Activated CD8-positive, alpha-beta memory T cell treated with anti-CD3 and anti-CD28 coated beads for 4 hours (primary cell): ENCODE results near the gene TASOR.
A peak's percentile ranks its signal among the peaks of the same experiment; 100 is the strongest.
"Not testable (repeated sequence)": the region's sequence is repeated elsewhere in the genome, so short reads cannot be mapped to it uniquely, and the experiment has no call there.

Source experiments
- DNase-seq, 2 donors: peaks; one replicate each; pipeline ENCODE4 v3.0.0-alpha.2; 2020; ENCODE audit warnings: low read depth in 2 of 2

Gene TASOR, protein sequence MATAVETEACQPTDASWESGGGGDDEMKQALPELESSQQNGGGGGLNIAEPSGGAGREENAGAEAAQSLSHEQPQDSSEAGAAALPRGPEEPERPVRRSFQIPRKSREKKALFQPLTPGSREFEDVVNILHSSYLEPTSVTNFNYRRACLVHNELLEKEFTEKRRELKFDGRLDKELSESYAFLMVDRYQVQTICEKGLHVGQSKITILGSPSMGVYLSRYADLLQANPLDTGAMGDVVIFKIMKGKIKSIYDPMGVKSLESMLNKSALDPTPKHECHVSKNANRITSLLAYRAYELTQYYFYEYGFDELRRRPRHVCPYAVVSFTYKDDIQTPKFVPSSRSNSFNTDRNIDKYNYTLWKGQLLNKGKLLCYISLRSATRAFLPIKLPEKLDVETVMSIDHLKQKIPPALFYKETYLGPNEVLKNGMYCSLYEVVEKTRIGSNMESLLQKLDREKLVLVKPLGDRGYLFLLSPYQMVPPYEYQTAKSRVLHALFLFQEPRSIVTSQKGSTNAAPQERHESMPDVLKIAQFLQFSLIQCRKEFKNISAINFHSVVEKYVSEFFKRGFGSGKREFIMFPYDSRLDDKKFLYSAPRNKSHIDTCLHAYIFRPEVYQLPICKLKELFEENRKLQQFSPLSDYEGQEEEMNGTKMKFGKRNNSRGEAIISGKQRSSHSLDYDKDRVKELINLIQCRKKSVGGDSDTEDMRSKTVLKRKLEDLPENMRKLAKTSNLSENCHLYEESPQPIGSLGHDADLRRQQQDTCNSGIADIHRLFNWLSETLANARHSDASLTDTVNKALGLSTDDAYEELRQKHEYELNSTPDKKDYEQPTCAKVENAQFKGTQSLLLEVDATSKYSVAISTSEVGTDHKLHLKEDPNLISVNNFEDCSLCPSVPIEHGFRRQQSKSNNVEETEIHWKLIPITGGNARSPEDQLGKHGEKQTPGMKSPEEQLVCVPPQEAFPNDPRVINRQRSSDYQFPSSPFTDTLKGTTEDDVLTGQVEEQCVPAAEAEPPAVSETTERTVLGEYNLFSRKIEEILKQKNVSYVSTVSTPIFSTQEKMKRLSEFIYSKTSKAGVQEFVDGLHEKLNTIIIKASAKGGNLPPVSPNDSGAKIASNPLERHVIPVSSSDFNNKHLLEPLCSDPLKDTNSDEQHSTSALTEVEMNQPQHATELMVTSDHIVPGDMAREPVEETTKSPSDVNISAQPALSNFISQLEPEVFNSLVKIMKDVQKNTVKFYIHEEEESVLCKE (N-terminal part only)

DNA sequence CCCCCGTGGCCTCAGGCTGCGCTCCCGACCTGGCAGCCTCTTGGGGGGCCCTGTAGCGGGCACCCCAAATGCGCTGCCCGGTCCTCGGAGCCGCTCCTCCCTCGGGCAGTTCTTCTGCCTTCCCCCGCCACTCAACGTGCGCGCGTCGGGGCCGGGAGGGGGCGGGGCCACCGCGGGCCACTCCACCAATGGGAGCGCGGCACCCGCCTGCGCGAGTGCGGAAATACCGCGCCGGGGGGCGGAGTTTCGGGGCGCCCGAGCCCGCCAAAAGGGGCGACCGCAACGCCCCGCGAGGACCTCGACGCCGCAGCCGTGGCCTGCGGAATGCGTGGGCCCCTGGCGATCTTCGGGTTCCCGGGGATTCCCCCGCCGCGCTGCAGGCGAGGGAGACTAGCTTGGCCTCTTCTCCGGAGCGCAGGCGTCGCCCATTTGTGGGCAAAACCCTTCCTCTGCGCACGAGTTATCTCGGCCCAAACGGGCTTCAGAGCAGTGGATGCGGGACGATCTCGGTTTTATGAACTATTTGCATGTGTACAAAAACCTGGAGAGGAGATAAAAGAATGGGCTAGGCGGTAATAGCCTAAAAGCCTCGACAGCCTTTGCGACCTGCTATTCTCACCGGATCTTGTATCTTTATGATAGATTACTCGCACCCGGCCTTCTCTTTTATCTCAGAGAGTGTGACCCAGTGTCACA, at the start of gene TASOR:
Gene TASOR, minus strand, starts transcription at position 144 of the 696 bp plus-strand sequence. CDS start 259 bp downstream, outside the sequence.
- DNase-seq, result peak; percentile 75

DNA sequence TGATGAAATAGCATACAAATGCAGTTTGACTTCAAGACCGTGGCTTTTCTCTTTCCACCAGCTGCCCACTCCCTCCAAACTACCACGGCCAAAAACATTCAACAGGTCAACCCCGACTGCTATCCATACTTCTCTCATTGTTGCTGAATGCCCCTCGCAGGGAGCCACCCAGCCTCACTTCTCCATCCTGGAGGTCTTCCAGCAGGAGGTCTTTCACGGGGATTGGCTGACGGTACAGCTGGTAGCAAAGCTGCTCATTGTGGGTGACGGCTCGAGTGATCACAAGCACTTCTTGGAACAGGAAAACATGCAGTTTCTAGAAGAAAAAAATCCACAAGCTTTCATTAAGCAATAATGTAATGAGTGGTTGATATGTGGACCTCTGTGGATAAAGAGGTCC, 49.0 kb upstream of the TASOR start:
- DNase-seq, result no peak

DNA sequence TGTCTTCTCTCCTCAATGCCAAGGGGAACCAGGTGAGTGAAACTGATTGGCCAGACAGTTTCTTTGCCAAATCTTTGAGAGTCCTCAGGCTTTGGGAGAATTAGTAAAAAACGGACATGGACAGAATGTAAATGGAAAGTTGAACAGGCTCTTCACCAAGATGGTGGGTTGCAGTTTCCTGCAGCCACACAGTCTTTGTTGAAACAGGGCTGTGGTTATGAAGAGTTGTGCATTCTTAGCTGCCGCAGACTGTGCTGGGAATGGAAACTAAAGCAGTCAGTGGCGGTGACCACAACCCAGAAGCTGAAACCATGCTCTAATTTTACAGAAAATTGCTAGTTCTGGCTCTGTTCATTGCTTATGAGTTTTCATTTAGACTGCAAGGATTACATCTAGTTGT, 42.1 kb upstream of the TASOR start:
- peak; percentile 38 to 40 for DNase-seq

DNA sequence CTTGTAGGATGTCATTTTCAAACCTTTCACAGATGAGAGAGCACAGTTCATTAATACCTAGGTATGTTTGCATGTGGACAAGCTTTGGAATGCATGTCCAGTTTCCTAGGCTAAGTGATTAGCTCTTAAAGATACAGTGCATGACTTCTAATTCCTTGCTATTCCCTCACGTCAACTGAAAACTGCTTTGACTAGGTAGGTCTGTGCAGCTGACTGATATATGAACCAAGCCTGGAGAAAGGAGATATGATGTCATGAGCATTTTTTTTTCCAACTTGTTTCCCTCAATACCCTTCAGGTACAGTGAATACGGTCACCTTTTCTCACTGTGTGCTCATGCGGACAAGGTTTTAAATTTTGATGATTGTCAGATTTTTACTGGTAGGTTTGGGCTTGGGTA, 41.6 kb upstream of the TASOR start:
- DNase-seq, result no peak

DNA sequence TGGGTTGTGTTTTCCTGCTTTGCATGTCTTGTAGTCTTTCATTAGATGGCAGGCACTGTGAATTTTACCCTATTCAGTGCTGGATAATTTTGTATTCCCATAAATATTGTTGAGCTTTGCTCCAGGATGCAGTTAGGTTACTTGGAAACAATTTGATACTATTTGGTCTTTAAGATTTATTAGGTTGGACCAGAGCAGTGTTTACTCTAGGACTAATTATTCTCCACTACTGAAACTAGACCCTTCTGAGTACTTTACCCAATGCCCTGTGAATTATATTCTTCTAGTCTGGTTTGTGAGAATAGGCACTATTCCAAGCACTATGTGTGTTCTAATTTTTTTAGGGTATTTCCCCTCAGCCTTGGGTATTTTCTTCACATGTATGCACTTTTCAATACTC, 37.8 kb upstream of the TASOR start:
- no peak for DNase-seq

DNA sequence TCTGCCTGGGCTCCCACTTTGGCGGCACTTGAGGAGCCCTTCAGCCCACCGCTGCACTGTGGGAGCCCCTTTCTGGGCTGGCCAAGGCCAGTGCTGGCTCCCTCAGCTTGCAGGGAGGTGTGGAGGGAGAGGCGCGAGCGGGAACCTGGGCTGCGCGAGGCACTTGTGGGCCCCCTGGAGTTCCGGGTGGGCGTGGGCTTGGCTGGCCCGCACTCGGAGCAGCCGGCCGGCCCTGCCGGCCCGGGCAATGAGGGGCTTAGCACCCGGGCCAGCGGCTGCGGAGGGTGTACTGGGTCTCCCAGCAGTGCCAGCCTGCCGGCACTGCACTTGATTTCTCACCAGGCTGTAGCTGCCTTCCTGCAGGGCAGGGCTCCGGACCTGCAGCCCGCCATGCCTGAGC, 35.7 kb upstream of the TASOR start:
- not testable (repeated sequence) for DNase-seq

DNA sequence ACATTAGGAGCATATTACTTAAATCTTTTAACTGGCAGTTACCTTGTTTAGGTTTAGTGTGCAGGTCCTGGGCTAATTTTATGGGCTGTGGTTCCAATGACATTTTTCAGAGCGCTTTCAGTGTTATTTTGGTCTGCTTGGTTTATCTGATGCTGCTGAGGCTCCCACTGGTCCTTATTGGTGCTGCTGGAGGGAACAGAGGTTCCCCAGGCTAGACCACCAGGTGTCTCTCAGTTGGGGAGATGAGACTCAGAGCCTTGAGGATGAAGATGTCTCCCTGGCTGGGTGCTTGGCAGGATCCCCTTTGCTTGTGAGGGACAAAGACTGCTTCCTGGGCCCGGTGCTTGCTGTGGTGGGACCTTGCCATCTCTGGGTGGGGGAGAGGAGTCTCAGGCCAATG, 28.3 kb upstream of the TASOR start:
- no peak for DNase-seq

DNA sequence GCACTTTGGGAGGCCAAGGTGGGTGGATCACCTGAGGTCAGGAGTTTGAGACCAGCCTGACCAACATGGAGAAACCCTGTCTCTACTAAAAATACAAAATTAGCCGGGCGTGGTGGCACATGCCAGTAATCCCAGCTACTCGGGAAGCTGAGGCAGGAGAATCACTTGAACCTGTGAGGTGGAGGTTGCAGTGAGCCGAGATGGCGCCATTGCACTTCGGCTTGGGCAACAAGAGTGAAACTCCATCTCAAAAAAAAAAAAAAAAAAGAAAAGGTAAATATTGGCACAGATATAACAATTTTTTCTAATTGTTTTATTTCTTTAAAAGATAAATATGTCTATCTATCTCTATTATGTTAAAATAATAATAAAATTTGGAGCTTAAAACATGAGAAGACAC, 24.3 kb upstream of the TASOR start:
- not testable (repeated sequence) for DNase-seq

DNA sequence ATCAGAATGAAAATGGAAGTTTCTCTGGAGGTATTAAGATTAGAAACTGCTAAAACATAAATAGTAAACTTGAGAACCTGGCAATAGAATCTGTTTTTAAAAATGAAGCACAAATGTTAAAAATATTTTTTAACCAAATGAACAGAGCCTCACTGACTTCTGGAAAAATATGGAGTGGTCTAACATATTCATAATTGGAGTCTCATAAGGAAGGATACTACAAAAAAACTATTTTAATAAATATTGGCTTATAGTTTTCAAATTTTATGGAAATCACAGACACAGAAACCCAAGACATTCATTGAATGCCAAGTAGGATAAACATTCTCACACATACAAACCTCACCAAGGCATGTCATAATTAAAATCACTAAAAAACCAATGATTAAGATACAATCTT, 23.6 kb upstream of the TASOR start:
- no peak for DNase-seq

DNA sequence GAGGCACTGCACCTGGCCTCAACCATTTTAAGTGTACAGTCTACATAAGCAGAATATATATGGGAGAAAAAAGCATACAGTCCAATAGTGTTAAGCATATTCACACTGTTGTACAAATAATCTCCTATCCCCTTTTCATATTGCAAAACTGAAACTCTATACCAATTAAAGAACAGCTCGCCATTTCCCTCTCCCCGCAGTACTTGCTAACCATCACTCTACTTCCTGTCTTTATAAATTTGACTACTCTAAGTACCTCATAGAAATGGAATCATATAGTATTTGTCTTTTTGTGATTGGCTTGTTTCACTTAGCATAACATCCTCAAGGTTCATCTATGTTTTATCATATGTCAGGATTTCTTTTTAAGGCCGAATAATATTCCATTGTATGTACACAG, 21.6 kb upstream of the TASOR start:
- DNase-seq, result no peak

DNA sequence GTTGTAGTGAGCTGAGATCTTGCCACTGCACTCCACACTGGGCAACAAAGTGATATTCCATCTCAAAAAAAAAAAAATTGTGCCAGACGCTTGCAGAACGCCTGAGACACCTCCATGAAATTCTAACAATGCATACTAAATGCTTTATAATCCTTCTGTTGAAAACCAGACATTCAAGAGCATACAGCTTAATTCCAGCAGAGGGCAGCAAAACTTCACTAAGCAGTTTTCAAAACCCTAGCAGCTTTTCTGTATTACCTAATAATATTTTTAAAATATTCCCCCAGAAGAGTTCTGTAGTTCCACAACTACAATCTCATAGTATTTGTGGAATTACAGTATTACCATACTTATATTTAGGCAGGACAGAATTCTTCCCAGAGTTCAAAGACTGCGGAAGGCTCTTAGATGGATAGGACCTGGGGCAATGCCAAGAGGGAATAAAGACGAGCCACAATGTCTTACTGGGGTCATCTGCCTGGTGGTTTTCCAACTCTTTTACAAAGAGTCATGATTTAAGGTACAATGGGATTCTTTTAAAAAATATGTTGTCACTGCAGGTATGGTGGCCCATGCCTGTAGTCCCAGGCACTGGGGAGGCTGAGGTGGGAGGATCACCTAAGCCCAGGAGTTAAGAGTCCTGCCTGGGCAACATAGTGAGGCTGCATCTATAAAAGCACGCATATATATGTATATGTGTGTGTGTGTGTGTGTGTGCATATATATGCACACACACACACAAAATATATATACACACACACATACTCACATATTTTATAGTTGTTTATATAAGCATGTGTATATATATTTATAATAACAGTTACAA, 19.6 kb upstream of the TASOR start:
- peak; percentile 25 to 30 for DNase-seq

DNA sequence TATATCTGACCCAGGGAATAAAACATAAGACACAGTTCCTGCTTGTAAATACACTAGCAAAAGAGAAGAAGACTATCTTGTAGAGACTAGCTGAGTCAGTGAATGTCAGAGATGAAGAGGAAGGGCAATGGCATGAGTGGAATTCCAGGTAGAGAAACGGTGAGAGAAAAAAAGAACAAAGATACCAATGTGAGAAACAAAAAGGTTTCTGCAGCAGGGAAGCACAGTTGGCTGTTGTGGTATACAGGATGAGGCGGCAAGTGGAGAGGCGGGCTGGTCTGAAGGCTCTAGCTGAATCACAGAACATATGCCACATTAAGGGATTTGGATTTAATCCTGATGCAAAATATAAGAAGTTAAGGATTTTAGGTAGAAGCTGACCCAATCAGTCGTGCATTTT, 17.1 kb upstream of the TASOR start:
- no peak for DNase-seq

DNA sequence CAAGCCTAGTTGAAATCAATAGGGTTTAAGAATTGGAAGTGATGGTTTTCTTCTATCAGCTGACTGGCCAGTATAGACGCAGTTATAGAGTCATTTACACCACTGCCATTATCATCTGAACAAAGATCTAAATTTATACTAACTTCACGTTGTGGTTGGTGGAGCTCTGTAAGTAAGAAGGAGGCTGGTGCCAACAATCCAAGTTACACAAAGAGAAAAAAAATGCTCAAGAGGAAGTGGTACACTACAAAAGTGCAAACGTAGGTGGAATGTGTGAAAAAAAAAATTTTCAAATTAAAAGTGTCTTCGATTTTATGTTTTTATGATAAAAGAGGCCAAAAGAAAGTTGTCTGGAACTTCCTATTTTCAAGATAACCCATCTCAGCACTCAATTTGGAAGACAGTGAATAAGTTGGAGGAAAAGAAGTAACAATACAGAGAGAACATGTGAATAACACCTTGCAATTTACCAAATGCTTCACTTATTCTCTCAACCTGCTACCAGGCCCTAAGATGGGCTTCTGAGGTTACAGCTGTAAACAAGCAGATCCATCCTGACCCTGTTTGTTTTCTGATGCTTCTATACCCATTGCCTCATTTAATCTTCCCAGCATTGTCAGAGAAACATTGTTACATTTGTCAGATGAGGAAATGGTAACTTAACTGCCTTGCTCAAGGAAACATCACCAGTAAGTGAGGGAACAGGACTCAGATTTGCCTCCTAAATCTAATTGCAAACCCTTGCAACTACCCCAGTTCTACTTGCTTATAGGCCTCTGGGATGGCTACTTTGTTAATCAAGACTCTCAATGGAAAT, 12.0 kb upstream of the TASOR start:
- DNase-seq, result no peak

DNA sequence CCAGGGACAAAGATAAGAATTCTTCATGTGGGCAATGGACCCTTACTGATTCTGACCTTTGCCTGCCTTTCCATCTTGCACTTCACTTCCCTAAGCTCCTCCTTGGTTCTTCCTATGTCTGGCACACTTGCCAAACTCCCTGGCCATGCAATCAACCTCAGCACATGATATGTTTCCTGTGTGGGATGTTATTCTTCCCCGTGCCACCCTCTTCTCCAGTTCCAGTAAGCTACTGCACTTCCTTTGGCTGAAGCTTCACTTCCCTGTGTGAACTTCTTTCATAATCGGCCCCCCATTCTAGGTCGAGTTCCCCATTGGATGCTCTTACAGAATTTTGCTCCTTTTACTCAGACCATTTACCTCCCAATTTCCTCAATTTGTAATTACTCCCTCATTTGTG, 10.7 kb upstream of the TASOR start:
- DNase-seq, result no peak

DNA sequence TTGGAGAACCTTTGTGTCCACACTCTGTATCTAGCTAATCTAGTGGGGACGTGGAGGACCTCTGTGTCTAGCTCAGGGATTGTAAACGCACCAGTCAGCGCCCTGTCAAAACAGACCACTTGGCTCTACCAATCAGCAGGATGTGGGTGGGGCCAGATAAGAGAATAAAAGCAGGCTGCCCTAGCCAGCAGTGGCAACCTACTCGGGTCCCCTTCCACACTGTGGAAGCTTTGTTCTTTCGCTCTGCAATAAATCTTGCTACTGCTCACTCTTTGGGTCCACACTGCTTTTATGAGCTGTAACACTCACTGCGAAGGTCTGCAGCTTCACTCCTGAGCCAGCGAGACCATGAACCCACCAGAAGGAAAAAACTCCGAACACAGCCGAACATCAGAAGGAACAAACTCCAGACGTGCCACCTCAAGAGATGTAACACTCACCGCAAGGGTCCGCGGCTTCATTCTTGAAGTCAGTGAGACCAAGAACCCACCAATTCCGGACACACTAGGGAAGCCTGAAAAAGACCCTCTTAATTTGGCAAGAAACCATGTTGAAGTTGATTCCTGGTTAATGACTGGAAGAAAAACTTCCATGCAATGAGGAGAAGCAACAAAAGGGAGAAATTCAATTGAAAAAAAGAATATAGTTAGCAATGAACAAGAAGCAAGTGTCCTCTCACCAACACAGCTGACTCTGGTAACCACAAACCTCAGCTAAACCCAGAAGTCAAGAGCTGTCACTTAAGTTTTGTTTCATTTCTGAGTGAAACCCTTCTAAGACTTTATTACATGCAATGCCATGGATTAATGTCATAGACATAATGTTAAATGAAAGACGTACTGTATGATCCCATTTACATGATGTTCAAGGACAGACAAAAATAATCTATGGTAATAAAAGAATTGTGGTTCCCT, 9.7 kb upstream of the TASOR start:
- DNase-seq, result peak in 1 of 2 donors; percentile 19

DNA sequence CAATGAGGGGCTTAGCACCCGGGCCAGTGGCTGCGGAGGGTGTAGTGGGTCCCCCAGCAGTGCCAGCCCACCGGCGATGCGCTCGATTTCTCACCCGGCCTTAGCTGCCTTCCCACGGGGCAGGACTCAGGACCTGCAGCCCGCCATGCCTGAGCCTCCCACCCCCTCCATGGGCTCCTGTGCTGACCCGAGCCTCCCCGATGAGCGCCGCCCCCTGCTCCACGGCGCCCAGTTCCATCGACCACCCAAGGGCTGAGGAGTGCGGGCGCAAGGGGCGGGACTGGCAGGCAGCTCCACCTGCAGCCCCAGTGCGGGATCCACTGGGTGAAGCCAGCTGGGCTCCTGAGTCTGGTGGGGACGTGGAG, 8.9 kb upstream of the TASOR start:
- not testable (repeated sequence) for DNase-seq

DNA sequence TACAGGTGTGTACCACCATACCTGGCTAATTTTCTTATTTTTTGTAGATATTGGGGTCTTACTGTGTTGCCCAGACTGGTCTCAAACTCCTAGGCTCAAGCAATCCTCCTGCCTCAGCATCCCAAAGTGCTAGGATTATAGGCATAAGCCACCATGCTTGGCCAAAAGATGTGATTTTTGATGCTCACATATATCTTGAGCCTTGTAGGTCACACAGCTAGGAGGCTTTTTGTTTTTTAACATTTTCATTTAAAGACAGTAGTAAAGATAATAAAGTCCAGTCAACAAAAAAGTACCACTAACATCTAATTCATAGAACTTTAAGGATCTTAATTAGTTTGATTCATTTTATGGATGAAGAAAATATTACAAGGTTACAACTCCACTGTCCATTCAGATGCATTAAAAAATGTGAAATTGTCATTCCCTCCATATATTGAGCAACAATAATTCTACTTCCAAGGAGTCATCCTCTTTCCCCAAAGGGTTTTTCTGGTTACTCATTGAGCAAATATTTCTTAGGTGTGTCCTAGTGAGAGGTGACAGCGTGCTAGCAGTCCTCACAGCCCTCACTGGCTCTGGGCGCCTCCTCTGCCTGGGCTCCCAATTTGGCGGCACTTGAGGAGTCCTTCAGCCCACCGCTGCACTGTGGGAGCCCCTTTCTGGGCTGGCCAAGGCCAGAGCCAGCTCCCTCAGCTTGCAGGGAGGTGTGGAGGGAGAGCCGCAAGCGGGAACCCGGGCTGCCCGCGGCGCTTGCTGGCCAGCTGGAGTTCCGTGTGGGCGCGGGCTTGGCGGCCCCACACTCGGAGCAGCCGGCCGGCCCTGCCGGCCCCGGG, 8.3 kb upstream of the TASOR start:
- no peak for DNase-seq

DNA sequence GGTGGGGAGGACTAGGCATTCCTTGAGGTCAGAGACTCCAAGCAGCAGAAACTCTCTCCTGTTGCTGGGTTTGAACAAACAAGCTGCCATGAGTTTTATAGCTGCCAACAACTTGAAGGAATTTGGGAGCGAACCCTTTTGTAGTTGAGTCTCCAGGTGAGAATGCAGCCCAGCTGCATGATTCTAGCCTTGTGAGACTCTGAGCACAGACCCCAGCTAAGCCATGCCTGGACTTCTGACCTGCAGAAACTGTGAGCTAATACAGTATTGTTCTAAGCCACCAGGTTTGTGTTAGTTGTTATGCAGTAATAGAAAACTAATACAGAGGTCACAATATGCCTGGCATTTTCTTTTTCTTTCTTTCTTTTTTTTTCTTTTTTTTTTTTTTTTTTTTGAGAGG, 6.2 kb upstream of the TASOR start:
- no peak for DNase-seq
